Activated naive CD8-positive, alpha-beta T cell treated with anti-CD3 and anti-CD28 coated beads, Interleukin-2, amount 50 U/mL, for 16 hours (primary cell): ENCODE data around the gene NUFIP1.
"Not testable (repeated sequence)": the region's sequence is repeated elsewhere in the genome, so short reads cannot be mapped to it uniquely, and the experiment has no call there.

Source experiments
- DNase-seq: peaks from one replicate; pipeline ENCODE4 v3.0.0-alpha.2; 2020; ENCODE audit warnings: low read depth, low spot score

NUFIP1 gene

DNA sequence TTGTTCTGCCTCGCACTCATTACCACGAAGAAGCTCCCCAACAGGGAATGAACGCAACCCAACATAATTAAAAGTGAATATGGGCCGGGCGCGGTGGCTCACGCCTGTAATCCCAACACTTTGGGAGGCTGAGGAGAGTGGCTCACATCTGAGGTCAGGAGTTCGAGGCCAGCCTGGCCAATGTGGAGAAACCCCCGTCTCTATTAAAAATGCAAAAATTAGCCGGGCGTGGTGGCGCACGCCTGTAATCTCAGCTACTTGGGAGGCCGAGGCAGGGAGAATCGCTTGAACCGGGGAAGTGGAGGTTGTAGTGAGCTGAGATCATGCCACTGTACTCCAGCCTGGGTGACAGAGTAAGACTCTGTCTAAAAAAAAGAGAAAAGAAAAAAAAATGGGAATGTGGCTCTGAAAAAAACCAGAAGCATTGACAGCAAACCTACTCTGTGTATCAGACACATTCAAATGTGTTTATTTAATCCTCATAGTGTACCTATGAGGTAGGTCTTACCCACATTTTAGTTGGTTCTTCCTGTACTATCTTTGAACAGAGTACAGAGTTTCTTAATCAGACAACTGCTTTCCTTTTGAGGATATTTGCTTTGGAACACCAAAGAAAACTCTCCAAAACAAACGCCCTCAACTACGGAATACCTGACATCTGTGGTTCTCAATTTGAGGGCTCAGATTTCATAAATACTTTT, 70.0 kb downstream of the NUFIP1 start:
- DNase-seq = no peak

DNA sequence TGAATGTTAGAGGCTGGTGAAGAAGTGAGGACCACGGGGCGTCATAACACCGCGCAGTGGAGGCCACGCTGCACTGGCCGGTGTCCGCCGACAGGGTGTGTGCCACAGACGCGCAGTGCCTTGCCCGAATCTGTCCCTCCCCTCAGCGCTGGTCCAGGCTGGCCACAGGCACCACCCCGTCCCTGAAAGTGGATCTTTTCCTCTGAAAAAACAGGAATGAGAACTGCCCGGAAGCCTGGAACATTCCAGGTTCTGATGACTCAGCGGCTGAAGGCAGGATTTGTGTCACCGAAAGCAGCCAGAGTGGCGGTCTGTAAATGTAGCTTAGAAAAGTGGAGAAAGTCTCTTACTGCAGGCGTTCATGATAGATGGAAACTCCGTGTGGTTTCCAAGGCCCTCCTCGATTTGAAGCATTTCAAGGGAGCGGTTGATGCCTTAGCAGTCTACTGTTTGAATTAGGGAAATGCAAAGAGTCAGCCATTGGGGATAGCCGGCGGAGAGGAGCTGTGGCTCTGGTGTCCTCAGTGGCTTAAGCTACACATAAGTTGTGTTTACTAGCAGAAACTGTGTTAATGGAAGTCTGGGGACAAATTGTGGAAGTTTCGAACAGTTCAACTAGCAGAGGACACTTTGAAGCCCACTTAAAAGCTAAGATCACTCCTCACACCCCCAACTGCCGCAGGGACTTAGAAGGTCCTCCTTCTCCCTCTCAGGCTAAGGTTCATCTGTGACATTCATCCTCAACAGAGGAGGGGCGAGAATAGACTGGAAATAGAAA, 70.8 kb downstream of the NUFIP1 start:
- DNase-seq = peak; percentile 52

DNA sequence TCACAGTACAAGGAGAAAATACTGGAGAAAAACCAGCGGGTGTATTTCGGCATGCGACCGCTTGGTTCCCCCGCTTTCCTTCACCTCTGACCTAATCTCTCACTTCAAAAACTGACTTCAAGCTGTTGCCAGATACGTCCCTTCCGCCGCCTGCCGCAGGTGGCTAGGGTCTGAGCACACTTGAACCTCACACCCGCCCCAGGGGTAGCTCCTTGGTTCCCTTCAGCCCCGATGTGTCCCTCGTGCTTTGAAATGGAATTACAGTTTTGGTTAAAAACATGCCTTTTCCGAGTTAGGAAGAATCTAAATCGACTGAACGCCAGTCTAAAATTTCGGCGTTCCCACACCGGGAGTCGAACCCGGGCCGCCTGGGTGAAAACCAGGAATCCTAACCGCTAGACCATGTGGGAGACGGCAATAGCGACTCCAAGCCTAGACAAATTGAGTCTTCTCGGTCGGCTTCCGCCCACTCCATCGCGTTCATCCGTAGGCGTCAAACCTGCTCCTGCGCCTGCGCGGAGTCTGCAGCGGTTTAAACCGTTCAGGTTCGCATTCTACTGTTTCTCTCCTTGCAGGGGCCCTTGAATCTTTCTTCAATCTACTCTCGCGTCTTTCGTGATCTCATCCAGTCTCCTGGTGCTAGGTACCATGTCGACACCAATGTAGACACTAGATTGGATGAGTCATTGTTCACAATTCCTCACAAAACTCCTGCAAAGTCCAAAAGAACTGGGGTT, 71.5 kb downstream of the NUFIP1 start:
- DNase-seq = peak; percentile 86

DNA sequence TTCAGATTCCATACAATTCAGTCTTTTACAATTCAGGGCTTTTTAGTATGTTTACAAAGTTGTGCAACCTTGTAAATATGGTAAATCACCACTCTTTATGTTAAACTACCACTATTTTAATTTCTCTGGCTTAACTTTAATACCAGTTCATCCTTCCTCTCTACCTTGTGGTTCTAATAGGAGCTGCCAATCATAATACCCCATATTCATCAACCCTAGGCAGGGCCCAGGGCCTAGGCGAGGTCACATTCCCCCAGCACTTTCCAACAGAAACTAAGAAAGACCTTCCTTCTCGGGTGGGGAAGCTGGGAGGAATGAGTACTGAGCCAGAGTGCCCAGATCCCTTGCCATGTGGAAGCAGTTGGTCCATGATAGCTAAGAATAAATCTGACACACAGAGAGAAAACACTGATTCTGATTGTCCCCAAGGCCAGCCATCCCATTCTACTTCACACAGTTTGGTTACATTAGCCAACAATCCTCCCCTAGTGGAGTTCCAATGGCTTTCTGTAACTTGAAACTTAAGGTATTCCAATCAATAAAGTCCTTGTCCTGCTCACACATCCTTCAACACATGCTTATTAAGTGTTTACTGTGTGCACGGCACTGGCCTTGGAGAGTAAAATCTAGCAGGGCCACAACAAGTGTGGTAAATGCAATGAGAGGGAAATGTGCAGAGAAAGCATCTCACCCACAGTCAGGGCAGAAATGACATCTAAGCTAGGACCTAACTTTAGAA, 76.8 kb downstream of the NUFIP1 start:
- DNase-seq = no peak

DNA sequence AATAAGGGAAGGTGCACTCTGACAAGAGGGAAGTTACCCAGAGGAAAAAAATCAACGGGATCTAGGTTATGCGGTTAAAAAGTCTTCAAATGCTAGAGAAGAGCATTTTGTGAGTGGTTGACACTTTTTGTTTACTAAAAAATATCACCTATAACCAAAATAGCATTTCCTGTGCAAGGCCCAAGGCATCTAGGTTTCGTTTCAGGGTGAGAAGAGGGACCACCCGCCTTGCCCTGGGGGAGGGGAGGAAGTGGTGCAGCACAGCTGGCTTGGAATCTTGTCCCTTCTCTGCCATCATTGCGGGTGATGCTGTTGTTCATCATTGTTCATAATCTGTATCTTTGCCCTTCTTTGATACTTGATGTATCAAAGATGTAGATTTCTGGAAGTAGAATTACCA, 80.6 kb downstream of the NUFIP1 start:
- DNase-seq = no peak

DNA sequence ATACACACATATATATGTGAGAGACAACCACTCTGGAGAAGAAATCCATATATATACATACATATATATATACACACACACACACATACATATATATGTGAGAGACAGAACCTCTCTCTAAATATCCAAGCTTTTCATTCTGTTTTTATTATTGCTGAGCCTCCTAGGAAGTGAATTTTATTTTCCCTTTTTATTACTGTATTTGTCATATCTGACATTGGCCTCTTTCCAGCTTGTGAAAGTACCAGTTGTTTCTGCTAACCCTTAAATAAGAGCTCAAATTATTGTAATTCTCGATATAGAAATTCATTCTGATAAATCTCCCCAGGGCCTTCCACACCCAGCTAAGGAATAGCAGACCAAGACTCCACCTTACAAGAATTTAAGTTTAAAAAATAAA, 81.0 kb downstream of the NUFIP1 start:
- DNase-seq = no peak

DNA sequence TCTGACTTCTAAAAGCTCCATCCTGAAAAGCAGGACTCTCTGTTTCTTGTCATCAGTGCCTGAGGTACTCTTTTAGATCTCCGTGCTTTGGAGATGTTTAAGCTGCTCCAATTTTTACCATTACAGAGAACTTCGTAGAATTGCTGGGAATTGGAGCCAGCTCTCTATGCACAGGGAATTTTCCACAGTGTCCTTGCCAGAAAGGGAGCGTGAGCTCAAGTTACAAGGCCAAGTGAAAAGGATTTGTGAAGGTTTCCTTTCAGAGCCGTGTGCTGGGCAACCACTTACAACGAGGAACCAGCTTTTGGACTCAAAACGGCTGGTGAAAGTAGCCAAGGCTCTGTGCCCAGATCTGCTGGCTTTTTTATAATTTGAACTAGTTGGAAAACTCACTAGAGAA, 82.6 kb downstream of the NUFIP1 start:
- no peak for DNase-seq

DNA sequence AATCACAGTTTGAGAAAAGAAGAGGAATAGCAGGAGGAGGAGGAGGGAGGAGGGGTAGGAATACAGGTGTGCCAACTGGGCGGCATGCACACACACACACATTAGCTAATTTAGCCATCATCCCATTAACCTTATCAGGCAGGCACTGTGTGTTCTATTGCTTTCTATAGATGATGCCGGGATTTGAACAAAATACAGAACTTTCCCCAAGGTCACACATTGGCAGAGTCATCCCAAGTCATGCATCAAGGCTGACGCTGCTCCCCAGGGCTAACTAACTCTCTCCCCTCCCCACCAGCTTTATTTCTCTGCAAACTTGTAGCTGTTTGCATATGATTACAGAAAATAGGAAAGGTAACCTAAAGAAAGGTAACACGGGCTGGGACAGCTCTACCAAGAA, 83.0 kb downstream of the NUFIP1 start:
- no peak for DNase-seq

DNA sequence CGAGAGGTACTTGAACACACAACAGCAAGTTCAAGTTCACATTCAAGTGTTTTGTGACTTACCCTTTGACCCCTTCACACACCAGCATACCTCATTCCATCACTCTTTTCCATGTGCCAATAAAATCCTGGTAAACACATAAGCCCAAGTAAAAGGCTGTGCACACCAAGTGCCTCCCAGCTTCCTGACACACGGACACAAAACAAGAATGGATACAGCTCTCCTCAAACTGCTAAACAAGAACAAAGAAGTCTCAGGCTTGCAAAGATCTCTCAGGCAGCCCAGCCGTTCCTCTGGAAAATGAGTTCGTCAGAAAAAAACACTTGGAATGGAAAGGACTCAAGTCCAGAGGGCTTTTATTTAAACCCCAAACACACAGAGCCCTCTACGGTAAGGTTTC, 83.7 kb downstream of the NUFIP1 start:
- no peak for DNase-seq

DNA sequence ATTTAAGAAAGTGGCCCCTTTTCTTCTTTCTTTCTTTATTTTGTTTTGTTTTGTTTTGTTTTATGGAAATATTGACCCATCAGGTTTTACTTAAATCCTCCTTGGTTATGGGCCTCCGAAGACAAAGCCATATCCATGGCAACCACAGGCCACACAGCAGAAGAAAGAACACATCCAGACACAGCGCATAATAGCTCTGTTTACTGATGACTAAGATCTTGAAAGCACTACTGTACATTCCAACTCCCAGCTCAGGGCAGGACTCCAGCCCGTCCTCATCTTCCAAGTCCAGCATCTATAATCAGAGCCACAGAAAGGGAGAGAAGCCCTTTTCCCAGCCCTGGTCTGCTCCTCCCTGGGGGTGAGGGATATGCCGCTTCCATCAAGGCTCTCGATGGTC, 84.3 kb downstream of the NUFIP1 start:
- no peak for DNase-seq

DNA sequence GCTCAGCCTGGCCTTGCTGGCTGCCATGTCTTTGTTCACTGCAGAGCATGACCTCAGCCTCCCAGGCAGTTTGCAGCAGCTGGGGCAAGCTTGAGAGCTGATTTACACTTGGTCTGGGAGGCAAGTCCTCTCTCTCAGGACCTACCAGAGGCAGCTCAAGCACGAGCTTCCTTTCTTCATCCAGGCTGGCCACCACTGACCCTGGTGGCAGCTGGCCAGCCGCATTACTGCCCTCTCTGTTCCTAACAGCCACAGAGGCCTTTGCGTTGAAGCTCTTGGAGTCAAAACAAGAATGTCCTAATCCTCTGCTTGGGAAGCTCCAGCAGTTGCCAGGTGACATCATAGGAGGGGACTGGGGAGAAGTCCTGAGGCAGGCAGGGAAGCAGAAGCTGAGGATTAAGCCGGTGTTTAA, 85.7 kb downstream of the NUFIP1 start:
- no peak for DNase-seq

DNA sequence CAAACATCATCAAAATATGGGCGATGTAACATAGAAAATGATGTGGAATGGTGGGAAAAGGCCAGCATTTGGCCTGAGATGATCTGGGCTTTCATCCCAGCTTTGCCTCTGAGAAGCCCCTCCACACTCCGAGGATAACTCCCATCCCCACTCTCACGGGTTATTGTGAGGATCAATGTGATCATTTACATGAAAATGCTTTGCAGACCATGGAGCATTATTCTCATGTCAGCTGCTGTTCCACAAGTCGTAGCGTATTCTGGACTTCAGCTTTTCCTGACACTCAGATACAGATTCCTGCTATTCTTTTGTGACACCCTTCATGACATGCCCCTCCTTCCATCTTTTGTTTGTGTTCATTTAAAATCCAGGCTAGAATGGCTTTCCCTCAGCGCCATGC, 86.5 kb downstream of the NUFIP1 start:
- DNase-seq = no peak

DNA sequence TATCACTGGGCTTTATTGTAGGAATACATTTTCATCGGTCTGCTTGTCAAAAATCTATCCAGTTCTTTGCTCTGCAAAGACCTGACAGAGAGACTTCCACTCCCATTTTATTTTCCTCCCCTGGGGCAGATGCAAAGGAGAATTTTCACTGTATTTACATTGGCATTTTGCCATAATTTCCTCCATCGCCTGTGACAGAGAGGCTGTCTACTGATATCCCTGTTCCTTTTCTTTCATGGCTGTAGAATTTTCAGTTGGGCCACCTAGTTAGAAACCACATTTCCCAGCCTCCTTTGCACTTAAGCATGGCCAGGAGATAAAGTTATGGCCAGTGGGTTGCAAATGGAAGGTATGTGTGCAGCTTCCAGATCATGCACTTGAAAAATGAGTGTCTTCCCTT, 89.3 kb downstream of the NUFIP1 start:
- no peak for DNase-seq

DNA sequence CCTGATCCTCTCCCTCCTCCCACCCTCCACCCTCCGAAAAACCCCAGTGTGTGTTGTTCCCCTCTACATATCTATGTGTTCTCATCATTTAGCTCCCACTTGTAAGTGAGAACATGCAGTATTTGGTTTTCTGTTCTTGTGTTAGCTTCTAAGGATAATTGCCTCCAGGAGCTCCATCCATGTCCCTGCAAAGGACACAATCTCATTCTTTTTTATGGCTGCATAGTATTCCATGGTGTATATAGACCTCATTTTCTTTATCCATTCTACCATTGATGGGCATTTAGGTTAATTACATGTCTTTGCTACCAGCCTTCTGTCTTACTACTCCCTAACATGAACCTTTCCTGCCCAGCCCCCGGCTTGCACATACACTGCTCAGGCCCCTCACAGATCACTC, 91.0 kb downstream of the NUFIP1 start:
- not testable (repeated sequence) for DNase-seq

DNA sequence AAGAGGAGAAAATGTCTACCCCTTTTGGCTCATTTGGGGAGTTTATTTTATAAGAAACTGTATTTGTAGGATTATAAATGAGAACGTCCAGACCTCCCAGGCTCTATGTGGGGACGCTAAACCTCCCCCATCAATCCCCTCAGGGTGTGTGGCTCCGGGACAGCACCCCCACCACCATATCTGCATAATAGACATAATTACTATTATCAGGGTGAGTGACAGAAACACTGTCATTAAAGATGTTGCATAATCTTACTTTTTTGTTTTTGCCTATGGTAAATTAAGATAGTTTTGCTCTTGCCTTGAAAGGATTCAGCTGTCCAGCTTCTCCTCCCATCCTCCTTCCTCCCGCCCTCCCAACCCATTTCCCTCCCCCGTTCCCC, 93.3 kb downstream of the NUFIP1 start:
- DNase-seq = no peak

DNA sequence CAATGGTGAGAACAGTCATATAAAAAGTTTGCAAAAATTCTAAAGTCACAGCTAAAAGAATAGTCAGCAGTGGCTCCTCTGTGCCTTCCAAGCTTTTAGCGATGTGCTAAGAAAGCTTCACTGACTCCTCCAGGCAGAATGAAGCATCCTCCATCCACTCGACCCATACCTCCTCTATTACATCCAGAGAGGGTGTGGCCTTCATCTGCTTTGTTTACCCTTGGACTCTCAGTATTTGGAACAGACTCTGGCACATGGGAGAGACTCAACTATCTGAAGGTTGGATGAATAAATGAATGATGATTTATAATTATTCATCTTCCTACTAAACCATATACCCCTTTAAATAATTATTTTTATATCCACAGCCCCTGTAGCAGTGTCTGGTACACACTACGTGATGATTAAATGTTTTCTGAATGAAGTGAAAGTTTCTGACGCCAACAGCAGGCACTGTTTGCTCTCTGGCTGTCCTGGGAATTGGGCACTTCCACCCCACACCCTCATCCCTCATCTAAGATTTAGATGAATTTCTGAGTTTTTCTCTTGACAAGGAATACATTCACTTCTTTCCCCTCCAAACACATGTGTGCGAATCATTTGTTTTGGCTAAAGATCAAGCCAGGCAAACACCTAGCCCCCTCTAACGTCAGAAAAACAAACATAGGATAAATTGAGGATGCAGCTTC, 93.9 kb downstream of the NUFIP1 start:
- no peak for DNase-seq

DNA sequence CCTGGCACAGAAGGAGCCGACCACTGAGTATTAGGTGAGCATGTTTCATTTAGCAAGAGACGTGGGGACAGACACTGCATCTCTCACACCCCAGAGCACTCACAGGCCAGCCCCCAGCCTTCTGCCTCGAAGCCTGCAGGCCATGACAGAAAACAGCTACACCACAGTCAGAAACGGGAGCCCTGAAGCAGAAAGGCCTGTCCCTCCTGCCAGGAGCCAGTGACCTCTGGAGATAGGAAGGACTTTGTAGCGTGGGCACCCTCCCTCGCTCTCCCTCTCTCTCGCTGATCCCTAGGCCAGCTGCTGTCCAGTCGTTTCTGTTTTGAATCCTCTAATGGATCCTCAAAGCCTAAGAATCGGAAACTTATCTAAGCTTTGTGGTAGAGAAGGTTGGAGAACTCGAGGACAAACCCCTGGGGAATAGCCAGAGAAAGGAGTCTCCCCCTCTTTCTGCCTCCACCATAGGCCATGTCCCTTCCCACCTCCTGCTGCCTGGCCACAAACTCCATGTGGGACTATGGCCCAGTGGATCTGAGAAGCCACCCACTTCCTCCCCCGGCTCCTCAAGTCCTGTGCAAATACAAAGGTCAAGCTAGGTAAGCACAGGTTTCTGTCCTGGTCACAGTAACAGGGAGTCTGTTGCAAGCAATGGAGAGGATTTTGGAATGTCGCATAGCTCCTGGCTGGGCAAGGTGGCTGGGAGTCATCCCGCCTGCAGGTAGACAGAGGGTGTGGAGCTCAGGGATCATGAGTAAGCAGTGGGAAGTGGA, 95.1 kb downstream of the NUFIP1 start:
- no peak for DNase-seq
